Activated CD8-positive, alpha-beta T cell treated with anti-CD3 and anti-CD28 coated beads for 36 hours (primary cell): Measurements from ENCODE around the gene TMEM147. TPM values are rescaled to one million over a fixed set of nuclear protein-coding genes. Genes with fewer than 3 reads are reported as not detected.
A peak's percentile ranks its signal among the peaks of the same experiment; 100 is the strongest.

Experiments used
- ATAC-seq: fragments of 200-7000 bp; cut with Tn5 transposase; one replicate; pipeline ENCODE4 v1.10.0; 2021; ENCODE audit warnings: mild to moderate bottlenecking, moderate library complexity
- CTCF ChIA-PET: fragments of 350-600 bp; sonication (Branson Sonifier 250); formaldehyde crosslinking; loops from one replicate; lab custom pipeline; 2021; ENCODE audit warnings: antibody characterized with exemption; lab: Charles Lee
- POLR2A ChIA-PET: fragments of 350-600 bp; sonication (Branson Sonifier 250); formaldehyde crosslinking; loops from one replicate; lab custom pipeline; 2021; ENCODE audit warnings: antibody characterized with exemption; lab: Charles Lee
- DNase-seq: peaks from one replicate; pipeline ENCODE4 v3.0.0-alpha.2; 2020
- H3K27ac Mint-ChIP-seq: one replicate; pipeline ENCODE4 v1.8.0; 2021; ENCODE audit warnings: mild to moderate bottlenecking, mixed read lengths
- H3K27me3 Mint-ChIP-seq: one replicate; pipeline ENCODE4 v1.8.0; 2021; ENCODE audit warnings: mixed read lengths
- H3K36me3 Mint-ChIP-seq: one replicate; pipeline ENCODE4 v1.8.0; 2021; ENCODE audit warnings: low read depth, mixed read lengths
- H3K4me1 Mint-ChIP-seq: one replicate; pipeline ENCODE4 v1.8.0; 2021; ENCODE audit warnings: low read depth, mixed read lengths
- H3K4me3 Mint-ChIP-seq: one replicate; pipeline ENCODE4 v1.8.0; 2021; ENCODE audit warnings: mild to moderate bottlenecking, moderate library complexity, mixed read lengths
- H3K9me3 Mint-ChIP-seq: one replicate; pipeline ENCODE4 v1.8.0; 2021; ENCODE audit warnings: mixed read lengths
- intact Hi-C: fragments of 100-400 bp; cut with micrococcal nuclease; formaldehyde crosslinking; loops from one replicate; pipeline ENCODE4 v1.10.0; 2022
- total RNA-seq, 2 experiments: library from RNA; stranded (reverse); gene quantifications; one replicate each; pipeline ENCODE4 v1.2.3, GENCODE V29; 2021
- TF ChIP-seq, protein P1 (sequence below): fragments of 200-600 bp; IDR thresholded peaks from one replicate; pipeline ENCODE4 v1.8.0; 2022; ENCODE audit warnings: antibody characterized with exemption, mild to moderate bottlenecking

TMEM147 gene
- total RNA-seq, 2 experiments from 2014 or later: 81.7 to 86.6 TPM

DNA sequence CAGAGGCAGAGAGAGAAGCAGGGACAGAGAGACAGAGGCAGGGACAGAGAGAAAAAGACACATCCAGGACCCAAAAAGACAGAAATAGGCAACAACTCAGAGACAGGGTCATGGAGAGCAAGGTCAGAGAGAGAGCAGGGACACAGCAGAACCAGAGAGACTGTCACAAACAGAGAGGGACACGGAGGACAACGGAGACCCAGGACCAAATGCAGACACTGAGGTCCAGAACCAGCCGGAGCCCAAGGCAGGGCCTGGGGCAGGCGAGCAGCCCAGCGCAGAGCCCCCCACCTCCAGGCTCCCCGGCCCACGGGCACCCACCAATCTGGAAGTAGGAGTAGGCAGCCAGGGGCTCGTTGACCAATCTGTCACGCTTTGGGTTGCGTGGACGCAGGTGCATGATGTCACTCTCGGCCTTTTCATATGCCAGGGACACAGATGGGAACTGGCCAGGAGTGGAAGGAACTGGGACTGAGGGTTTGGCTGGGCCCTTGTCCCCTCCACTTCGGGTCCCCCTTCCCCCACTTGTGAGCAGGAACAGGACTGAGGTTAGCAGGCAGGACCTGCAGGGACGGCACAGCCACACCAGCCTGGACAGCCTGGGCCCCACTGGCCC is 8.1 kb downstream of the TMEM147 start:
- ChIA-PET CTCF (no interaction called here), POLR2A (no interaction called here)
- Mint-ChIP-seq H3K36me3 (peaks cover 9% of the 10 kb centered on the region), H3K27me3 (peaks cover 9% of the 10 kb centered on the region), H3K4me1 (peaks cover 14% of the 10 kb centered on the region), H3K4me3 (no peak overlapping the region), H3K9me3 (no peaks in the 10 kb centered on the region), H3K27ac (no peak overlapping the region)
- intact Hi-C loops: no loop called here
- ATAC-seq (no peak), DNase-seq (no peak)
- TF ChIP-seq, protein P1, sequence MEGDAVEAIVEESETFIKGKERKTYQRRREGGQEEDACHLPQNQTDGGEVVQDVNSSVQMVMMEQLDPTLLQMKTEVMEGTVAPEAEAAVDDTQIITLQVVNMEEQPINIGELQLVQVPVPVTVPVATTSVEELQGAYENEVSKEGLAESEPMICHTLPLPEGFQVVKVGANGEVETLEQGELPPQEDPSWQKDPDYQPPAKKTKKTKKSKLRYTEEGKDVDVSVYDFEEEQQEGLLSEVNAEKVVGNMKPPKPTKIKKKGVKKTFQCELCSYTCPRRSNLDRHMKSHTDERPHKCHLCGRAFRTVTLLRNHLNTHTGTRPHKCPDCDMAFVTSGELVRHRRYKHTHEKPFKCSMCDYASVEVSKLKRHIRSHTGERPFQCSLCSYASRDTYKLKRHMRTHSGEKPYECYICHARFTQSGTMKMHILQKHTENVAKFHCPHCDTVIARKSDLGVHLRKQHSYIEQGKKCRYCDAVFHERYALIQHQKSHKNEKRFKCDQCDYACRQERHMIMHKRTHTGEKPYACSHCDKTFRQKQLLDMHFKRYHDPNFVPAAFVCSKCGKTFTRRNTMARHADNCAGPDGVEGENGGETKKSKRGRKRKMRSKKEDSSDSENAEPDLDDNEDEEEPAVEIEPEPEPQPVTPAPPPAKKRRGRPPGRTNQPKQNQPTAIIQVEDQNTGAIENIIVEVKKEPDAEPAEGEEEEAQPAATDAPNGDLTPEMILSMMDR: no peak

DNA sequence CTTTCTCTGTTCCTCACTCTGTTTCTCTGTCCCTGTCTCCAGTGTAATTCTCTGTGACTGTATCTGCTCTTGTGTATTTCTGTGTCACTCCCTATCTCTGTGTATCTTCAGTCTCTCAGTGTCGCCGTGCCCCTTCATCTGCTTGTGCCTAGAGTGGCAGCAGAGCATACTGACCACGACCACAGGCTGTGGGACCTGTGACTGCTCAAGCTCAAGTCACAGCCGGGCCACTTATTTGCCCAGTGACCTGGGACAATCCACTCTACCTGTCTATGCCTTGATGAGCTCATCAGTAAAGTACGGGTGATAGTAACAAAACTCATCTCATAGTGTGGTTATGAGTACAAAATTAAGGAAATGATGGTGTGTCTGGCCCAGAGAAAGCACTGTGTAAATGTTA is 8.7 kb downstream of the TMEM147 start:
- no peaks in the 10 kb centered on the region for H3K9me3 Mint-ChIP-seq
- no peak for ATAC-seq
- CTCF ChIA-PET: no interaction called here
- H3K4me1 Mint-ChIP-seq: peaks cover 11% of the 10 kb centered on the region
- DNase-seq: no peak
- H3K36me3 Mint-ChIP-seq: peaks cover 6% of the 10 kb centered on the region
- POLR2A ChIA-PET: no interaction called here
- H3K27me3 Mint-ChIP-seq: peaks cover 13% of the 10 kb centered on the region
- no peak overlapping the region for H3K4me3 Mint-ChIP-seq
- no peak overlapping the region for H3K27ac Mint-ChIP-seq
- intact Hi-C loops: no loop called here
- TF ChIP-seq, protein P1: no peak

DNA sequence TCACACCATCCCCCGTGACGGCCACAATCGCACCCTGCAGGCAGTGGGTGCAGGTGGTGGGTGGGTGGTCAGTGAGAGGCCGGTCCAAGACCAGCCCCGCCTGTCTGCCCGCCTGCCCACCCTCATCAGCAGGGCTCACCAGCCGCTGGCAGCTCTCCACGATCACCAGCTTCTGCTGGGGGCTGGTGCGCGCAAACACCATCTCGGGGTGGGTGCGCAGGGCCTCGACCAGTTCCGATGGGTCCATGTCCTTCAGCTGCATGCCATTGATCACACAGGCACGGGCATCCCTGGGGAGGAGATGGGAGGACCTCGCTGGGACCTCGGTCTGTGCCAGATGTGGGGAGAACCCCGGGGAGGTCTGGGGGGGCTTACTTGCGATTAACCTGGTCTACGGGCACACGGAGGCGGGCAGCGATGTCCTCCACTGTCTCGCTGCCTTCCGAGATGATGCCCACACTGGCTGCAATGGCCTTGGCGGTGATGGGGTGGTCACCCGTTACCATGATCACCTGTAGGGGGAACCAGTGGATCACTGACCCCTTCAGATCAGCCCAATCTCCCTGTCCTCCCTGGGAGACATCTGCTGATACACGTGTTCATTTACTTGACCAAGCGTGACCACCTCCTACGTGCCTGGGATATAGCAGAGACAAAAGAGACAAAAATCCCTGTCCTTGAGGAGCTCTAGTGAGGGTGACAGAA is 10.0 kb downstream of the TMEM147 start:
- intact Hi-C loops: no loop called here
- peak; percentile 31 for DNase-seq
- peak; percentile 28 for ATAC-seq
- Mint-ChIP-seq H3K36me3 (peaks cover 1% of the 10 kb centered on the region), H3K4me3 (no peak overlapping the region), H3K4me1 (peaks cover 8% of the 10 kb centered on the region), H3K27me3 (peaks cover 26% of the 10 kb centered on the region), H3K9me3 (no peaks in the 10 kb centered on the region), H3K27ac (no peak overlapping the region)
- CTCF ChIA-PET: interaction anchor here (0.9 to 1.7 kb wide), 3 partner anchors 37 to 50 kb away, joined by 3 to 10 read pairs (median 4); no protein-coding TSS in a partner anchor
- POLR2A ChIA-PET: interaction anchor here (0.5 to 1.3 kb wide), 2 partner anchors 53 to 324 kb away, joined by 3 read pairs; no protein-coding TSS in a partner anchor
- TF ChIP-seq, protein P1: peak; percentile 42

DNA sequence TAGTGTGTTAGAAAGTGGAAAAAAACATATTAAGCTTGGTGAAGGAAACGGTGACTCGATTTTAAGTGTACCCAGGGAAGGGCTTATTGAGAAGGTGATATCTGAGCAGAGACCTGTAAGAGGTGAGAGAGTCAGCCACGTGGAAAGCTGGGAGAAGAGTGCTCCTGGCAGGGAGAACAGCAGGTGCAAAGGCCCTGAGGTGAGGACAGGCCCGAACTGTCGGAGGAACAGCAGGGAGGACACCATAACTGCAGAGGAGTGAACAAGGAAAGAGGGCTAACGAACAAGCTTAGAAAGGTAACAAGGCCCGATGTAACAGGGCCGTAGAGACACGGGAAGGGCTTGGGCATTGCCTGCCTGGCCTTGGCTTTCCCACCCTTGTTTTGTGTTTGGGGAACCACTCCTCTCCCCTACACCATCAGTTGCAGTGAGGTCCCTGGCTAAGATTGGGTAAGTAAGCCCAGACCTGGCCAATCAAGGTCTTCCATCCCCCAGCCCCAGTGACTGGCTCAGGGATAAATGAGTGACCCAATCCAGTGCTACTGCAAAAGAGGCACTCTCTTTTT is 10.7 kb downstream of the TMEM147 start:
- DNase-seq: no peak
- Mint-ChIP-seq H3K4me1 (peaks cover 8% of the 10 kb centered on the region), H3K36me3 (no peaks in the 10 kb centered on the region), H3K4me3 (no peak overlapping the region), H3K27ac (no peak overlapping the region), H3K27me3 (peaks cover 32% of the 10 kb centered on the region), H3K9me3 (no peaks in the 10 kb centered on the region)
- ChIA-PET POLR2A (interaction anchor here (0.5 to 1.3 kb wide), 2 partner anchors 52 to 323 kb away, joined by 3 read pairs; no protein-coding TSS in a partner anchor), CTCF (interaction anchor here (0.9 to 1.7 kb wide), 4 partner anchors 36 to 50 kb away, joined by 3 to 10 read pairs (median 4); no protein-coding TSS in a partner anchor)
- TF ChIP-seq, protein P1: no peak
- no peak for ATAC-seq
- intact Hi-C loops: no loop called here
